T follicular helper cell (primary cell): ENCODE data around the gene TOP1.

Source experiments
- DNase-seq: peaks from one replicate; pipeline ENCODE4 v3.0.0-alpha.2; 2020; ENCODE audit warnings: low read depth

The TOP1 gene

DNA sequence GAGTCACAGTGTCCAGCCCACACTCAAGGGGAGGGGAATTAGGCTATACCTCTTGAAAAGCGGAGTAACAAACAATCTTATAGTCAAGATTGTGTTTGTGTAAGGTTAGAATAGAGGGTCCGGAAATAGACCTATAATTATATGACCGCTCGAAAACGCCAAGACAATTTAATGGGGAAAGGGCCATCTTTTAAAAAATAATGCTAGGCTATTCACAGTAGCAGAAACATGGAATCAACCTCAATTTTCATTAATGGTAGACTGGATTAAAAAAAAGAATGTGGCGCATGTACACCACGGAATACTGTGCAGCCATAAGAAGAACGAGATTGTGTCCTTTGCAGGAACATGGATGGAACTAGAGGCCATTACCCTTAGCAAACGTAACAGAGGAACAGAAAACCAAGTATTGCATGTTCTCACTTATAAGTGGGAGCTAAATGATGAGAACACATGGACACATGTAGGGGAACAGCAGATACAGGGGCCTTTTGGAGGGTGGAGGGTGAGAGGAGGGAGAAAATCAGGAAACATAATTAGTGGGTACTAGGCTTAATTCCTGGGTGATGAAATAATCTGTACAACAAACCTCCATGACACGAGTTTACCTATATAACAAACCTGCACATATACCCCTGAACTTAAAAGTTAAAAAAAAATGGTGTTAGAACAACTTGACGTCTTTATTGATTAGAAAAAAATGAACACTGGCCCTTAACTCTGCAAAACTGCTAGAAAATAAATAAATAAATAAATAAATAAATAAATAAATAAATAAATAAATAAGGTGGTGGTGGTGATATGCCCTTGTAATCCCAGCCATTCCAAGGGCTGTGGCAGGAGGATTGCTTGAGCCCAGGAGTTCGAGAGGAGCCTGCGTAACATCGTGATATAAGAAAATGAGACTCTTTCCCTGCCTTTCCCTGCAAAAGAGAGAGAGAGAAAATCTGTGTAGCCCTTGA, 30.3 kb downstream of the TOP1 start:
- no peak for DNase-seq

DNA sequence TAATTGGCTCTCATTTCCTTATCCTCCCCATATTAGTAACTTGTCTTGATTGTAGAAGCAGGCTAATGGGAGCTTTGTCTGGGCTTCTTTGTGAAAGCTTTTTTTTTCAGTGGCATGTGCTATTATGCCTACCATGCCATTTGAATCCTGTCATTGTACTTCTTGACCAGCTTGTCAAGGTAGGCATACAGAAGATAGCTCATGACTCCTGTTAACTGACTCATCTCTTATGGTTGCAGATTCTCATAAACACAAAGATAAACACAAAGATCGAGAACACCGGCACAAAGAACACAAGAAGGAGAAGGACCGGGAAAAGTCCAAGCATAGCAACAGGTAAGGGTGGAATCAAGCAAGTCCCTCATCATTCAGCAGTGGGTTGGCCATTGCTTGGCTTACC, 32.5 kb downstream of the TOP1 start:
- DNase-seq, result no peak

DNA sequence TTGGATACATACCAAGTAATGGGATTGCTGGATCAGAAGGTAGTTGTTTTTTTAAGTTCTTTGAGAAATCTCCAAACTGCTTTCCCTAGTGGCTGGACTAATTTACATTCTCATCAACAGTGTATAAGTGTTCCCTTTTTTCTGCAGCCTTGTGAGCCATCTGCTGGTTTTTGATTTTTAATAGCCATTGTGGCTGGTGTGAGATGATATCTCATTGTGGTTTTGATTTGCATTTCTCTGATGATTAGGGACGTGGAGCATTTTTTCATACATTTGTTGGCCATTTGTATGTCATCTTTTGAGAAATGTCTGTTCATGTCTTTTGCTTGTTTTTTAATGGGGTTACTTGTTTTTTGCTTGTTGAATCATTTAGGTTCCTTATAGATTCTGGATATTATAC, 34.8 kb downstream of the TOP1 start:
- DNase-seq, result no peak

DNA sequence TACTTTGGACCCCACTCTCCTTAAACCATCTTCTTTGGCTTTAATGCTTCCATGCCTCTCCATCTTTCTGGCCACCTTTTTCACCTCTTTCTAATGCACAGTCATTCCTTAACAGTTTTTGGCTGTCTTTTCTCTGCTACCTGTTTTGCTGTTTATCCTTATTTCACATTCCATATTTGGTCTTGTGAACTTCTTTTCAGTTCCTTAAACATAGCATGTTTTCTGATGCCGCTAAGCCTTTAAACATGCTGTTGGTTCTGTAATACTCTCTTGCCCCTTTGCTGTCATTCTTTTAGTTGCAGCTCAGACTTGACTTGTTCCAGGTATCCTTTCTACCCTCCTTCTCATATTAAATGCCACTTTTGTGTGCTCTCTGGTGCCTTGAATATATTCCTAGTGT, 35.8 kb downstream of the TOP1 start:
- no peak for DNase-seq

DNA sequence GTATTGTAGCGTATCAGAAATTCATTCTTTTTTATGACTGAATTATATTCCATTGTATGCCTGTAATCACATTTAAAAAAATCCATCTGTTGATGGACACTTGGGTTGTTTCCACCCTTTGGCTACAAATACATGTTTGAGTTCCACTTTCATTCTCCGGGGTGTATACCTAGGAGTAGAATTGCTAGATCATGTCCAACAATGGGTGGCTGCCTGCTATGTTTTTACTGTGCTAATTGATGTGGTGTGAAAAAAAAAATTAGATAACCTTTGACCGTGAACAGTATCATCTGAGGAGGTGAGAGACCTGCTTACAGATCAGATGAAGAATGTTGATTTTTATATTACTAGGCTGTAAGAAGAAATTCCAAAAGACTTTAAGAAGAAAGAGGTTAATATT, 37.1 kb downstream of the TOP1 start:
- DNase-seq, result no peak

DNA sequence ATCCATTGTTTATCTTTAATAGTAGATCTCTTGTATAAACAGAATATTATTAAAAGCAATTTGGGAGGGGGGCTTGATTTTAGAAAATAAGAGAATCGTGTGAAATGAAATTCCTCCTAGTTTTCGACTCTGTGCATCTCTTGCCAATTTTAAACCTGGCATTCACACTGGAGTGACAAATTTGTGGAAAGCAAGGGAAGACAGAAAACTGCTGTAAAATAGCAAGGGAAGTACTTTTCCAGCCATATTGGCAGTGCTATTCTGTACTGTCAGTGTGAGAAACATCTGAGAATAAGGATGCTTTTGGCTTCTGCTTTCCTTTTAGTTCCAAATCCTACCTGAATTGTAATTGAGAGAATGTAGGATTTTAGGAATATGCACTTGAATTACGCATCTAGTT, 40.2 kb downstream of the TOP1 start:
- no peak for DNase-seq

DNA sequence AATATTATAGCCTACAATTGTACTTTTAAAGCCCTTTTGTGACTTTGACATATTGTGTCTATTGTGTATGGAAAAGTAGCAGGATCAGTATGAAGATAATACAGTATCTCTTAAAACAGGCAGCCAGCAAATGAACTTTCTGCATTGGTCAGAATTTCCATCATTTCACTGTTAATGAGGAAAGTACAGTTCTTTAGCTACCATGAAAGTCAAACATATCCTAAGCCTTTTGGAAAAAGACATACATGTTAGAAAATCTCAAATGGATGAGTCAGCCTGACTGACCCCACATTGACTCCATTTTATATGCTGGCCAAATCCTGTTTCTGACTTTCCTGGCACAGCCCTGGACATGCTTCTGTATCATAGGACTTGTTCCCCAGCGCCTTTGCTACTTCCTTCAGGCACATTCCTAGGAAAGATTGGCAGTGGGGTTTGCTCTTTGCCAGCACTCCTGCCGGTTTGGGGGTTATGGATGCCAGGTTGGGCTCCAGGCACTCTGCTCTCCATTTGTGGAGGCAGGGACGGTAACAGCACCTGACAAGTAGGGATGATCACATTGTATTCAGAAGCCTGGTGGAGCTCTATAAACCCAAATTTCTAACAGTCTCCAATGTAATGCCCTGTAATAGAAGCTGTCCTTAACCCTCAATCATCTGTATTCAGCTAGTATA, 43.7 kb downstream of the TOP1 start:
- DNase-seq, result no peak

- DNase-seq, result no peak
These were observed 44.3 kb downstream of the TOP1 start for GRCh38 chr20:41072915-41073314.

GRCh38 chr20:41074441-41074840, 45.8 kb downstream of the TOP1 start:
- no peak for DNase-seq

GRCh38 chr20:41076776-41077175, 48.2 kb downstream of the TOP1 start:
- no peak for DNase-seq

DNA sequence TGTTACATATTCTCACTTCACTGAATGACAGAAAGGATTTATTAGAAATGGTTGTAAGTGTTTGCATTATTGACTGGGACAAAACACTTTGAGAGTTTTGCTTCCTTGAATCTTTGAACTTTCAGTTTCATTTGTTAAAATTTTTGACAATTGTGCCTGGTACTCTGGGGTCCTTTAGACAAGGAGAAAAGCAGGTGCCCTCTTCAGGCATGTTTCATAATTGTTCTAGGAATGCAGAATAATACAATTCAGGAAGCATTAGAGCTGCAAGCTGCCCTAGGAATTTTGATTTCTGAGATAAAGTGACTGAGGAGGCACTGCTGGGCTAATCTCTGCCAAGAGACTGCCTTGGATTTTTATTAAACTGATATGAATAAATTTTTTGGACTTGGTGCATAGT, 49.7 kb downstream of the TOP1 start:
- DNase-seq, result no peak

DNA sequence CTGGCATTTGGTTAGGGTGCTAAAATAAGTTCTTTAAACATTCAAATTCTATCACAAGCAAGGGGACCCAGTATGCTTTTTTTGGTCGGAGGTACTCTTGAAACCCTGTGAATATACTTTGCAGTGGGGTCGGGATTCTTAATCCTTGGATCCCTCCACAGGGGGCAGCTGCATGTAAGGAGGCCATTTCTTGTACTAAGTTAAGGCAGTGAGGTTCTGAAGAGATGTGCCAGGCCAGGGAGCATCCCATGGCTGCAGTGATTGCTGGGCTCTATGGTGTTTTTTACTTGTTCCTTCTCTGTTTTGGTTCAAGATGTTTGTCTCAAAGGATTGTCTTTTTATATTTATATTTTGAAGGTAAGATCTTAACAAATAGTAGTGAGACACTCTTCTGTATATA, 50.4 kb downstream of the TOP1 start:
- no peak for DNase-seq

DNA sequence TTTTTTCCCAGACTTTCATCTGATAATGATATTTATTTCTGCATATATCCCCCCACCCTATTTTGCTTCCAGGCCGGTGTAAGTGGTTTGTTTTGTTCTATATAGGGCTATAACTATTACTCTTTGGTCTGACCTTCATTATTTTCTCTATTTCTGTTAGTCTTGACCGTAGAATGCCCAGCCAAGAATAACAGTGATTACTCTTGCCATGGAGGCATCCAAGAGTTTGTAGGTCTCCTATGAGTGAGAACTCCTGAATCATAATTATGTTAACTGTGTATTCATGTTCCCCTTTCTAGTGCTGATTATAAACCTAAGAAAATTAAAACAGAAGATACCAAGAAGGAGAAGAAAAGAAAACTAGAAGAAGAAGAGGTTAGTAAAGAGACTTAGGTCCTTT, 52.2 kb downstream of the TOP1 start:
- no peak for DNase-seq

DNA sequence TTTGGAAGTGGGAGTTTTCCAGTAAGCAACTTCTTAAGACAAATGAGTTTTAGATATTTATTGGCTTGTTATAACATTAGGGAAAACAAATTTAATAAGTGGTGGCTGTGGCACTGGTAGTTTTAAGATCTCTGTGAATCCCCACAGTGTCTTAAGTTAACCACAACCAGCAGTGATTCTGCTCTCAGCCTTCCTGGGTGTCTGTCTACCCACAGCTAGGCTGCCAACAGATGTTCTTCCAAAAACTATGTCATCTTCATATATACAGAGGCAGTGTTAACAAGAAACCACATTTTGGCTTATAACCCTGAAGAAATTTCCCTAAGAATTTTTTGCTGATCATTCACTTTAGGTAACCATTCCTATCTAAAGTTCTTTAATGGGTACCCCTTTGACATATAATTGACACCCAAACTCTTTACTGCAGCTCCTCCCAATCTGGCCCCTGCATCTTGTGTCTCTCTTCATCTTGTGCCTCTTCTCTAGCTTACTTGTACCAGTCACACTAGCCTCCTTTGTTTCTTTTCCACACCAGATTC, 52.7 kb downstream of the TOP1 start:
- DNase-seq, result no peak

- no peak for DNase-seq
These were observed 53.7 kb downstream of the TOP1 start for GRCh38 chr20:41082306-41082705.

DNA sequence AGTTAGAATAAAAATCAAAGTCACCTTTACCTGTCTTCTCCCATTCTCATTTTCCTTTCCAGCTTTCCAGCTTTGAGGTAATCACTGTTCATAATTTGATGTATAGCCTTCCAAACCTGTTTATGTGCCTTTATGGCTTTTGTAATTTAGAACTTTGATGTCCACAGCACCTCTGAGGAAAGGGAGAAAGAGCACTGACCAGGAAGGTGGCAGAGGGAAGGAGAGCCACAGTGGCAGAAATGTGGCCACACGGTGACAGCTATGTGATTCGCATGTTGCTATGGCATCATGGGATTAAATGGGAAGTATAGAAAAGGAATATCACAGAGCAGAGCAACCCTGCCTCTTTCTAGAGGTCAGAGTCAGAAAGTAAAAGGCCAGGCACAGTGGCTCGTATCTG, 57.0 kb downstream of the TOP1 start:
- DNase-seq, result no peak

DNA sequence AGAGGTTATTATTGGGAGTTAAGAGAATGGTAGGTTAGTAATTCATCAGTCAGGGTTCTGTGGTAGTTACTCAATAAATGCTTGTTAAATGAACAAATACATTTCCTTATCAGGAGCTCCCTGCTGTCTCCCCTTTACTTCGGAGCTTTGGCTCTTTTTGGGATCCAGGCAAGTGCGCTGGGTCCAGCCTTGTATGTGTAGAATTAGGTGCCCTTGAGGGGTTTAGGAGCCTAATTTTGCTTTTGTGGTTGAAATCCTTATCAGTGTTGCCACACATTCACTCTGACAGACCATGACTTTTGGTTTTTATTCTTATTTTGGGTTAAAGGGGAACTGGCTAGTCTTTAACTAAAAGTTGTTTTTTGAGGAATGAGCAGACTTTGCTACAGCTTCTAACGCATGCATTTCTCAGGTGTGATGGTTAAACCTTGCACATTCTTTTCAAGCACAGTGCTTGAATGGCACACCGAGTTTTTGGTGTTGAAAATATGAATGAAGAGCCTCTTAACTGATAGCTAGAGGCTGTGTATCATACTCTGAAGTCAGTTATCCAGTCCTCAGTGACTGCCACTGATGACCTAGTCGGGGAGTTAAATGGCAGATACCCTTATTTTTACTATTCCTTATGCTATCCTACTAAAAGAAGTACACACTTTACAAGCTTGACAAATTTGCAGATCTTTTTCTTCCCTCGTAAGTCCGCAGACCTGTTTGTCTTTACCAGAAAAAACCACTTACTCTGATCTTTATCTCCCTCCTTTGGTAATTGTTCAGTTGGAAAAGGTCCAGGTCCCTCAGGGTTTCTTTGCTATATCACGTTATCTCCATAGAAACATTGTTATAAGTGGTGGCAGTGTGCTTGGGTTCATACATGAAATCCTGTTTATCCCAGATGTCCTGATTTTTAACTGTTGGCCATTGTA, 58.0 kb downstream of the TOP1 start:
- no peak for DNase-seq

DNA sequence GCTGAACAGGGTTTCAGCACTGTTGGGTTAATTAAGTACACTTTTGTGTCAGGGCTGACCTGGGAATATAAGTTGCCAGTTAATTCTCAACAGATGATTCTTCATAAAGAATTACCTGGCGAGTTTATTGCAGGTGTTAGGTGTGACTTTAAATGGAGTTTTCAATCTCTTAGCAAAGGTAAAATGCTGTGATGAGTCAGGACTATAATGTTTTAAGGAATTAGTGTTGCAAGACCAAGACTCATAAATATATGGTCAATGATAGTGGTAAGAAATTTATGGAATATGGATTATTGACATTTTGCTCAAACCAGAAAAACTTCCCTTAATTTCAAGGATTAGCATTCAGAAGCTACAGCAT, 58.7 kb downstream of the TOP1 start:
- DNase-seq, result no peak

DNA sequence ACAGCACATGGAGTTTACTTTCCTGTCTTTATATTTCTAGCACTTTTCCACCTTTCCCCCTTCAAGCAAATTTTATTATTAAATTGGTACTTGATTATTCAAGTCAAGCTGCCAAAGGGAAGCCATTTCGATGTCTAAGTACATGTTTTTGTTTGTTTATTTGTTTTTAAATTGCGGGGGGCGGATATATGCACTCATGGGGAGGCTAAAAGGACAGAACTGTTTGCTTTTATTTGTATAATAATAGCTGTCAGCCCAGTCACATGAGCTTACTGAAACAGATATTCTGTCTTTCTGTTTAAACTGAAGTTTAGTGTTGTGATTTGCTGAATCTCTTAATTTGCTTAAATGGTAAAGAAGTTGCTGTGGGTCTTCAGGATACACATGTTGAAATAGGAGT, 59.2 kb downstream of the TOP1 start:
- DNase-seq, result no peak

GRCh38 chr20:41089555-41089954, 60.9 kb downstream of the TOP1 start:
- no peak for DNase-seq

DNA sequence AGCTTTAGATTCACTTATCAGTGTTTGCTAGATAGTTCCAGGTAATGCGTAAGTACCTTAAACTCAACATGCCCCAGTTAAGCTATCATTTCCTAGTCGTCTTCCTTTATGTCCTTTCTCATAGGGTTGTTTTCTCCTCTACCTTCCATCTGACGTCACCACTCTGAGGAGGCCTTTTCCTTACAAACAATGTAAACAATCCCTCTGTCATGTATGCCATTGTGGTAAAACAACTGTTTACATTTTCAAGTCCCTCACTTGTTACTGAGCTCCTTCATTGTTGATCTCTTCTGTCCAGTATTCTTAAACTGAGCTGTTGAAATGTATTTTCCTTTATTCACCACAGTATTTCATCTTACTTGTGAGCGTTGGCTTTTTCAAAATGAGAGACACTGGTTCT, 63.3 kb downstream of the TOP1 start:
- no peak for DNase-seq

- DNase-seq, result no peak
These were observed 65.9 kb downstream of the TOP1 start for GRCh38 chr20:41094353-41095055.
